Bone marrow (tissue), 2 donors: Measurements from ENCODE around the gene CHRNE.
"Not testable (repeated sequence)": the region's sequence is repeated elsewhere in the genome, so short reads cannot be mapped to it uniquely, and the experiment has no call there.

Experiments used
- DNase-seq, 2 donors: peaks; one replicate each; lab custom pipeline; 2025; lab: John Stamatoyannopoulos, UW

CHRNE gene

GRCh38 chr17:4887581-4887980 is 15.3 kb downstream of the CHRNE start:
- no peak for DNase-seq

GRCh38 chr17:4886830-4887229 is 16.1 kb downstream of the CHRNE start:
- no peak for DNase-seq

- DNase-seq = no peak
Observed at GRCh38 chr17:4884489-4884888, 18.4 kb downstream of the CHRNE start.

GRCh38 chr17:4881761-4882555 is 20.9 kb downstream of the CHRNE start:
- peak; percentile 16 to 18 for DNase-seq

GRCh38 chr17:4880857-4881256 is 22.0 kb downstream of the CHRNE start:
- no peak for DNase-seq

GRCh38 chr17:4879601-4880000 is 23.3 kb downstream of the CHRNE start:
- no peak for DNase-seq

GRCh38 chr17:4877089-4877488 is 25.8 kb downstream of the CHRNE start:
- no peak for DNase-seq

GRCh38 chr17:4872786-4873185 is 30.1 kb downstream of the CHRNE start:
- DNase-seq = peak in 1 of 2 donors; percentile 16

GRCh38 chr17:4870855-4871254 is 32.0 kb downstream of the CHRNE start:
- DNase-seq = no peak

- not testable (repeated sequence) for DNase-seq
Observed at GRCh38 chr17:4869058-4869998, 33.6 kb downstream of the CHRNE start.

- not testable (repeated sequence) for DNase-seq
Observed at GRCh38 chr17:4867535-4867934, 35.4 kb downstream of the CHRNE start.

- DNase-seq = no peak
Observed at GRCh38 chr17:4863321-4863720, 39.6 kb downstream of the CHRNE start.

- no peak for DNase-seq
Observed at GRCh38 chr17:4862720-4863119, 40.2 kb downstream of the CHRNE start.

GRCh38 chr17:4861052-4861451 is 41.8 kb downstream of the CHRNE start:
- DNase-seq = no peak

- DNase-seq = no peak
Observed at GRCh38 chr17:4860651-4861050, 42.2 kb downstream of the CHRNE start.

GRCh38 chr17:4859816-4860625 is 42.9 kb downstream of the CHRNE start:
- DNase-seq = no peak

- DNase-seq = no peak
Observed at GRCh38 chr17:4858882-4859260, 44.0 kb downstream of the CHRNE start.

- DNase-seq = no peak
Observed at GRCh38 chr17:4858068-4858881, 44.6 kb downstream of the CHRNE start.

GRCh38 chr17:4857347-4857746 is 45.6 kb downstream of the CHRNE start:
- not testable (repeated sequence) for DNase-seq

GRCh38 chr17:4856937-4857314 is 46.0 kb downstream of the CHRNE start:
- DNase-seq = no peak

GRCh38 chr17:4856271-4856936 is 46.5 kb downstream of the CHRNE start:
- DNase-seq = no peak
